Gastroesophageal sphincter (tissue), 4 donors: Measurements from ENCODE around the gene LBHD2. TPM values are rescaled to one million over a fixed set of nuclear protein-coding genes. Genes with fewer than 3 reads are reported as not detected.

ENCODE experiments used
- ATAC-seq: fragments of 150-250 bp; one replicate; pipeline ENCODE4 v1.9.1; 2016; ENCODE audit warnings: mild to moderate bottlenecking, moderate library complexity
- H3K27ac ChIP-seq, 4 donors: fragments of 200-600 bp; sonication (generic) in 3 of 4; 1 replicate in 3 of 4; 2 replicates in 1 of 4; pipeline ENCODE4 v1.5.1; 2016 to 2019
- H3K27me3 ChIP-seq: fragments of 200-600 bp; sonication (generic); one replicate; pipeline ENCODE4 v1.5.1; 2019
- H3K36me3 ChIP-seq, 2 donors: fragments of 200-600 bp; sonication (generic); one replicate each; pipeline ENCODE4 v1.5.1; 2019; ENCODE audit warnings: control low read depth in 1 of 2
- H3K4me1 ChIP-seq, 3 donors: fragments of 200-600 bp; sonication (generic); 1 replicate in 2 of 3; 2 replicates in 1 of 3; pipeline ENCODE4 v1.5.1; 2016 to 2019; ENCODE audit warnings: control low read depth in 2 of 3
- H3K4me3 ChIP-seq, 2 donors: fragments of 200-600 bp; sonication (generic); one replicate each; pipeline ENCODE4 v1.5.1; 2019; ENCODE audit warnings: mild to moderate bottlenecking in 1 of 2, moderate library complexity in 1 of 2
- H3K9me3 ChIP-seq, 3 donors: fragments of 200-600 bp; sonication (generic); one replicate each; pipeline ENCODE4 v1.5.1; 2017 to 2019; ENCODE audit warnings: control low read depth in 2 of 3
- EP300 ChIP-seq: sonication (generic); formaldehyde crosslinking; IDR thresholded peaks from one replicate; pipeline ENCODE4 v1.6.1; 2017; ENCODE audit warnings: antibody characterized with exemption, mild to moderate bottlenecking
- POLR2A ChIP-seq, 2 donors: fragments of 450-650 bp; IDR thresholded peaks; one replicate each; pipeline ENCODE4 v1.6.1; 2017; ENCODE audit warnings: antibody characterized with exemption in 2 of 2, mild to moderate bottlenecking in 2 of 2, moderate library complexity in 1 of 2
- POLR2AphosphoS5 ChIP-seq: sonication (generic); formaldehyde crosslinking; IDR thresholded peaks from one replicate; pipeline ENCODE4 v1.6.1; 2017; ENCODE audit warnings: antibody characterized with exemption
- WGBS, 2 donors: methylation state at CpG; one replicate each; pipeline ENCODE4 v1.1.5; 2018; ENCODE audit warnings: low coverage in 1 of 2; 5-methylcytosine and 5-hydroxymethylcytosine counted together
- total RNA-seq, 4 donors: library from RNA; depleted of rRNA; stranded (reverse); fragments of >200 nt; gene quantifications; one replicate each; pipeline ENCODE4 v1.1.0, GENCODE V29; 2016
- TF ChIP-seq, protein P1 (sequence below), 4 experiments: fragments of 200-600 bp in 2 of 4; fragments of 450-650 bp in 2 of 4; sonication (generic) in 1 of 4; IDR thresholded peaks; one replicate each; pipeline ENCODE4 v1.5.1; 2017 to 2019; ENCODE audit warnings: antibody characterized with exemption in 4 of 4, mild to moderate bottlenecking in 2 of 4, moderate library complexity in 2 of 4

The LBHD2 gene
- total RNA-seq, 4 donors from 2014 or later: not detected

DNA sequence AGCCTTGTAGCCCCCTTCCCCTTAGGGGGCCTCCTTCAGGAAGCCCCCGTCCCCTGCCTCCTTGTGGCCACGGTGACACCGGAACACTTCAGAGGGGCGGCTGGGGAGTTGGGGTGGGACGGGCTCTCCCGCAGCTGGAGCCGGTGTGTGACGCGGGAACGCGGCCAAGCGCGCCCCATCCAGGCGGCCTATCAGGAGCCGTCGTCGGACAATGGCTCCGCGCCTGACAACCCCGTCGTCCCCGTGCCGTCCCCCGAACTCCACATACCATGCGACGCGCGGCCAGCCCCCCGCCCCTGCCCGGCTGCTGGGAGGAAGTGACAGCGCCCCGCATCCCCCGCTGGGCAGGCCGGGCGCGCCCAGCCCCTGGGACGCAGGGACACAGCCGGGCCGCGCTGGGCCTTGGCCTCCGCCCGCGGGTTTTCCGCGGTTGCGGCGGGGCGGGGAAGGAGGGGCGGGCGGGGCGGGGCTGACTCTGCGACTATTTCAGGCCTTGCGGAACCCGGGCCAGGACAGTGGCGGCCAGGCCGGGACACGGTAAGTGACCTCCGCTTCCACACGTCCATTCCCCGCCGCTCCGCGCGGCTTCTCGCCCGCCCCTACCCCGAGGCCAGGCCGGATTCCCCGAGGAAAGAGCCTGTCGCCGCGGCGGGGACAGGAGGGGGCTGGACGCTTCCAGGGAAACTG lies 39.1 kb downstream of the LBHD2 start, which contains the start of gene TNFAIP2:
TNFAIP2 (plus strand) TSS at position 515 of the 687 bp plus-strand sequence. CDS start 2,997 bp downstream, outside the sequence.
- H3K9me3 ChIP-seq: no peaks in the 10 kb centered on the region
- H3K4me3 ChIP-seq: peak within 1 kb of the TSS; percentile 33 to 73
- peak within 1 kb of the TSS; percentile 47 to 91 (median 90) for H3K27ac ChIP-seq
- H3K27me3 ChIP-seq: peaks cover 41% of the 10 kb centered on the region
- H3K4me1 ChIP-seq: peaks cover 0 to 89% (median 47%) of the 10 kb centered on the region in 3 donors
- peak; percentile 24 for ATAC-seq
- WGBS, 2 donors: no CpG with 5 or more reads among the region's 74 CpGs
- no peaks in the 10 kb centered on the region for H3K36me3 ChIP-seq
- TF ChIP-seq, protein P1, sequence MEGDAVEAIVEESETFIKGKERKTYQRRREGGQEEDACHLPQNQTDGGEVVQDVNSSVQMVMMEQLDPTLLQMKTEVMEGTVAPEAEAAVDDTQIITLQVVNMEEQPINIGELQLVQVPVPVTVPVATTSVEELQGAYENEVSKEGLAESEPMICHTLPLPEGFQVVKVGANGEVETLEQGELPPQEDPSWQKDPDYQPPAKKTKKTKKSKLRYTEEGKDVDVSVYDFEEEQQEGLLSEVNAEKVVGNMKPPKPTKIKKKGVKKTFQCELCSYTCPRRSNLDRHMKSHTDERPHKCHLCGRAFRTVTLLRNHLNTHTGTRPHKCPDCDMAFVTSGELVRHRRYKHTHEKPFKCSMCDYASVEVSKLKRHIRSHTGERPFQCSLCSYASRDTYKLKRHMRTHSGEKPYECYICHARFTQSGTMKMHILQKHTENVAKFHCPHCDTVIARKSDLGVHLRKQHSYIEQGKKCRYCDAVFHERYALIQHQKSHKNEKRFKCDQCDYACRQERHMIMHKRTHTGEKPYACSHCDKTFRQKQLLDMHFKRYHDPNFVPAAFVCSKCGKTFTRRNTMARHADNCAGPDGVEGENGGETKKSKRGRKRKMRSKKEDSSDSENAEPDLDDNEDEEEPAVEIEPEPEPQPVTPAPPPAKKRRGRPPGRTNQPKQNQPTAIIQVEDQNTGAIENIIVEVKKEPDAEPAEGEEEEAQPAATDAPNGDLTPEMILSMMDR (IDR thresholded peaks at IDR 0.05): no peak
- TF ChIP-seq POLR2AphosphoS5 (peak; percentile 48), EP300 (no peak), POLR2A (IDR thresholded peaks at IDR 0.05) (peak; percentile 81 to 88)

DNA sequence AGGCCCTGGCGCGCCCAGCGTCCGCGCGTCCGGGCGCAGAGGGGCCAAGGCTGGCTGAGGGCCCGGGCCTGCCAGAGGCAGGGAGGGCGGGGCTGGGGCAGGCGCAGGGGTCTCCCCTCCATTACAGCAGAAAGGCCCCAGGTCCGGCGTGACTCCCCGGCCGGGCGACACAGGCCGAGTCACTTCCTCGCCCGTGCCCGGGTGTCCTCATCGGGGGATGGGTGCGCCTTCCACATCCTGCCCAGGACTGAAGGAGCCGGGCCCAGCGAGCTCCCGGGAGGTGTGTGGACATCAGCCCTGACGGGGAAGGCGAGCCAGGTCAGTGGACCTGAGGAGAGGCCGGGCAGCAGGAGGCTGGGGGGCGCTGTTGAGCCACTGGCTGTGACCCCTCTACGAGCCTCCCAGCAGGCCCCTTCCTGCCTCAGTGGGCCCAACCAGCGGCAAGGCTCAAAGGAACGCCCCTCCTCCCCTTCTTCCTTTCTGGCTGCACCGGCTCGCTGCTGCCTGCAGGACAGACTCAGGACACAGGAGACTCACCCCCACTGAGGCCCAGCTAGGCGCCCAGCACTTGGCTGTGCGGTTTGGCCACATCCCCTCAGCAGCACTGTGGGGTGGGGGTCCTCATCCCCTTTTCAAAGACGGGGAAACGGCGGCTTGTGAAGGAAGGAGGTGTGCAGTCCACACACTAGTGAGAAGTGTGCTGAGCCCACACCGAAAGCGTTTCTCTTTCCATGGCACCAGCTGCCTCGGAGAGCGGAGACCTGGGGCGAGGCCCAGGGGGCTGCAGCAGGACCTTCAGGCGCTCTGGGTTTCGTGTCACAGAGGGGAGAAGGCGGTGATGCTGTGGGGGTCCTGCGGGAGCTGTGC lies 39.9 kb downstream of the LBHD2 start:
- Histone ChIP-seq H3K9me3 (no peaks in the 10 kb centered on the region), H3K4me1 (peaks cover 0 to 89% (median 42%) of the 10 kb centered on the region in 3 donors), H3K36me3 (no peaks in the 10 kb centered on the region), H3K27ac (peak overlapping the region; percentile 47 to 91 (median 90)), H3K4me3 (peak overlapping the region; percentile 33 to 73), H3K27me3 (peaks cover 41% of the 10 kb centered on the region)
- TF ChIP-seq POLR2AphosphoS5 (no peak), EP300 (no peak), POLR2A (IDR thresholded peaks at IDR 0.05) (no peak)
- TF ChIP-seq, protein P1 (IDR thresholded peaks at IDR 0.05): peak in 2 of 4 experiments; percentile 31 to 49
- ATAC-seq: peak; percentile 21
- 67% methylated on average over 3 of the region's 48 CpGs; no CpG with 5 or more reads in 1 of the 2 donors for WGBS, 2 donors

DNA sequence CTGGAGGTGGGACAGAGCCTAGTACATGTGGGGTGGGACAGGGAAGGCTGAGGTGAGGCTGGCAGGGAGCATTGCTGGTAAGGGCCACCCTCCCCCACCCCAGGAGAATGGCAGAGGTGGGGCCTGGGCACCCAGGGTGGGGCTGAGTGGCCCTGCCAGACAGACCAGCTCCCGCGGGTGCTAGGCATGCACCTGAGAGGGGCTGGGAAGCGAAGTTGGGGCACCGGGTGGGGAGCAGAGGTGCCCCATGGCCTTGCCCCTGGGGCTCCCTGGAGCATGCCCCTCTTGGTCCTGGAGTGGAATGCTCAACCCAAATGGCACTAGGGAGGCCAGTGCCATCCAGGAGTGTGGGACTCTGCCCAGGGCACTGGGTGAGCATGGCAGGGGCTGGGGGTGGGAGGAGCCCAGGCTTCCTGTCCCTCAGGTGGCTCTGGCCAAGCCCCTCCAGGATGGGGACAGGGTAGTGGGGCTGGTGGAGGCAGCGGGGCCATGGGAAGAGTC lies 40.5 kb downstream of the LBHD2 start:
- peaks cover 41% of the 10 kb centered on the region for H3K27me3 ChIP-seq
- peaks cover 0 to under 1% of the 10 kb centered on the region in 2 donors for H3K36me3 ChIP-seq
- H3K9me3 ChIP-seq: no peaks in the 10 kb centered on the region
- ATAC-seq: no peak
- TF ChIP-seq POLR2AphosphoS5 (no peak), EP300 (no peak), POLR2A (IDR thresholded peaks at IDR 0.05) (no peak)
- TF ChIP-seq, protein P1 (IDR thresholded peaks at IDR 0.05): no peak
- peak overlapping the region in 3 of 4 donors; percentile 9 to 91 (median 88) for H3K27ac ChIP-seq
- WGBS, 2 donors: 80% methylated on average over 1 of the region's 5 CpGs; no CpG with 5 or more reads in 1 of the 2 donors
- H3K4me1 ChIP-seq: peaks cover 0 to 92% (median 45%) of the 10 kb centered on the region in 3 donors
- H3K4me3 ChIP-seq: peak overlapping the region in 1 of 2 donors; percentile 73

DNA sequence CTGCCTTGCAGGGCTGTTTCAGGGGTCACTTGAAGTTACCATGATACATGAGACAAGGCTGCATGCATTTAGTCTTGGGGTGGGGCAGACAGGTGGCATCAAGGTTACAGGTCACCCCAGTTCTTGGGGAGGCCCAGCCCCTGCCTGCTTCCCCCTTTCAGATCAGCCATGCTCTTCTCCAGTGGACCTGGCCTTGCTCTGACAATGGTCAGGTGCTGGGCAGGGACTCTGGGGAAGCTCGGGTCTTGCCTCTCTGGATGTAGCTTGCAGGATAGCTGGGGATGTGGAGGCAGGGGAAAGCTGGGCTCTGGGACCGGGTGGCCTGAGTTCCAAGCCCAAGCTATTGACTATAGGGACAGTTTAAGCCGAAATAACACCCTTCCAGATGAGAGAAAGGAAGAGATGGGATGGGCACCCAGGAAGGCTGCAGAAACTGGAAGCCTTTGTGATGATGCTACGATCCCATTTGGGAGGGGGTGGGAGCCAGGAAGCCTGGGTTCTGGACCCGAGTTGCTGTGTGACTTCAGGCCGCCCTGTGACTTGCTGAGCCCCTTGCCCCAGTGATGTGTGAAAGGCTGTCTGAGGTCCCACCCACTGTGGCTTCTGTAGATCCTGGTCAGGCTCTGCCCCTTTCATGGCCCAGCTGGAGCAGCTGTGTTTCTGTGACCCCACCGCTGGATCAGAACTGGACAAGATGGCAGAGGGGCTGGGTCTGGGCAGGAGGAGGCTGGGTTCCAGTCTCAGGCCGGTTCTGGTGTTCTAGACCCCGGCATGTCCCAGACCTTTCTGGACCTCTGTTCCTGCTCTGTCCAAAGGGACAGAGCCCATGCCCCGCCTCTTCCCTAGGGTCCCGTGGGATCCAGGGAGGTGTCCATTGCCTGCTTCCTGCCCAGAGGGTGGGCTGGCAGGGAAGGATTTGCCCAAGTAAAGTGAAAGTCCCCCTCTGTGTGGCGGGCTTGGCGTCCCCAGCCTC lies 41.4 kb downstream of the LBHD2 start:
- TF ChIP-seq POLR2A (IDR thresholded peaks at IDR 0.05) (no peak), EP300 (no peak), POLR2AphosphoS5 (no peak)
- TF ChIP-seq, protein P1 (IDR thresholded peaks at IDR 0.05): no peak
- H3K27ac ChIP-seq: peak overlapping the region in 3 of 4 donors; percentile 15 to 91 (median 88)
- H3K4me3 ChIP-seq: peak overlapping the region in 1 of 2 donors; percentile 73
- WGBS, 2 donors: 80% methylated on average over 2 of the region's 13 CpGs; no CpG with 5 or more reads in 1 of the 2 donors
- ATAC-seq: no peak
- peaks cover 0 to 9% of the 10 kb centered on the region in 2 donors for H3K36me3 ChIP-seq
- peaks cover 0 to 98% (median 52%) of the 10 kb centered on the region in 3 donors for H3K4me1 ChIP-seq
- H3K9me3 ChIP-seq: no peaks in the 10 kb centered on the region
- H3K27me3 ChIP-seq: peaks cover 41% of the 10 kb centered on the region
